Thyroid gland (tissue), 4 donors: Measurements from ENCODE around the gene ZNF358. TPM values are rescaled to one million over a fixed set of nuclear protein-coding genes. Genes with fewer than 3 reads are reported as not detected.

Experiments used
- DNase-seq, 2 donors: peaks; one replicate each; pipeline ENCODE4 v3.0.0-alpha.2; 2019
- H3K27ac ChIP-seq, 3 donors: fragments of 200-600 bp; sonication (generic); 1 replicate in 2 of 3; 2 replicates in 1 of 3; pipeline ENCODE4 v1.5.1; 2016 to 2019; ENCODE audit warnings: mild to moderate bottlenecking in 1 of 3, moderate library complexity in 1 of 3
- H3K27me3 ChIP-seq: fragments of 200-600 bp; sonication (generic); one replicate; pipeline ENCODE4 v1.5.1; 2019
- H3K36me3 ChIP-seq, 2 donors: fragments of 200-600 bp; sonication (generic); one replicate each; pipeline ENCODE4 v1.5.1; 2016 to 2019
- H3K4me1 ChIP-seq, 2 donors: fragments of 200-600 bp; sonication (generic); one replicate each; pipeline ENCODE4 v1.5.1; 2017 to 2019
- H3K4me3 ChIP-seq, 3 donors: fragments of 200-600 bp; sonication (generic); replicated peaks in 1 of 3; 1 replicate in 2 of 3; 2 replicates in 1 of 3; pipeline ENCODE4 v1.5.1; 2016; ENCODE audit warnings: mild to moderate bottlenecking in 1 of 3
- H3K9me3 ChIP-seq: fragments of 200-600 bp; sonication (generic); one replicate; pipeline ENCODE4 v1.5.1; 2017
- POLR2A ChIP-seq, 2 donors: fragments of 450-650 bp; IDR thresholded peaks; one replicate each; pipeline ENCODE4 v1.6.1; 2017; ENCODE audit warnings: antibody characterized with exemption in 2 of 2, mild to moderate bottlenecking in 2 of 2, moderate library complexity in 1 of 2
- WGBS, 2 donors: methylation state at CpG; one replicate each; pipeline ENCODE4 v1.1.5; 2017; 5-methylcytosine and 5-hydroxymethylcytosine counted together
- intact Hi-C: fragments of 100-400 bp; cut with DNase I; formaldehyde crosslinking; loops from one replicate; pipeline ENCODE4 v1.15.1; 2023
- total RNA-seq, 4 donors: library from RNA; depleted of rRNA; stranded (reverse); fragments of >200 nt; gene quantifications; one replicate each; pipeline ENCODE4 v1.2.3, GENCODE V29; 2016
- TF ChIP-seq, protein P1 (sequence below), 6 experiments: fragments of 200-600 bp in 3 of 6; fragments of 450-650 bp in 3 of 6; sonication (generic) in 3 of 6; IDR thresholded peaks; one replicate each; pipeline ENCODE4 v1.5.1; 2016 to 2019; ENCODE audit warnings: antibody characterized with exemption in 6 of 6, mild to moderate bottlenecking in 2 of 6, inconsistent platforms in 1 of 6, moderate library complexity in 1 of 6

Gene ZNF358
- total RNA-seq, 4 donors from 2014 or later, result 57.6 to 102 (median 69.5) TPM

DNA sequence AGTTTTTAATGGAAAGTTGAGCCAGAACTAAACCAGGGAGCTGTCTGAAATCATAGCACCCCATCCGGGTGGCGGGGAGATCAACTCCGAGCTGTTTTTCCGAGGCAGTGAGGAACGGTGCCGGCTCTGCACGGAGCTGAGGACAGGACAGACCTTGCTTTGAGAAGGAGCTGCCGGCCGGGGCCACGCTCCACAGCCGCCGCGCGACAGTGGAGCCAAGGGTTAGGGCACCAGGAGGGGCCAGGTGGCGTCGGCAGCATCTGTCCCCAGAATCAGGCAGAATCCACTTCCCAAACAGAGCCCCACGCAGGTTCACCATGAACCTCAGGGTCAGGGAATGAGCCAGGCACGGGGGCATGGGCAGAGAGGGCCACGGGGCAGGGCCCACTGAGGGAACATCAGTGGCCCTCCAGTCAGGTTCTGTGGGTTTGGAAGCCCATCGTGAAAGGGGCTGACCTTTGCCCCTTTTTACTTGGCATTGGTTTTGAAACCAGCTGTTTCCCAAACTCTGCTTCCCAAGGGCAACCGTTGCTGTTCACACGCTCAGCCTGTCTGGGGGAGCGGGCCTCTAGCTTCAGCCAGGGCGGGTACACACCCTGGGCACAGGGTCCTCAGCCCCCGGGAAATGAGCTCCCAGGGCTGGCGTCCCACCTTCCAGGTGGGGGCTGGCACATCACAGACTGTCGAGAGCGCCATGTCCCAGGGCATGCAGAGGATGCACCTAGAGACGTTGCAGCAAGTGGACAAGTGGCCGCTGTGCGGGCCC, 45.2 kb upstream of the ZNF358 start:
- Histone ChIP-seq H3K27me3 (no peaks in the 10 kb centered on the region), H3K27ac (no peak overlapping the region), H3K4me3 (no peak overlapping the region), H3K36me3 (peaks cover 21 to 33% of the 10 kb centered on the region in 2 donors), H3K4me1 (no peaks in the 10 kb centered on the region), H3K9me3 (no peaks in the 10 kb centered on the region)
- 95 to 96% methylated on average over 25 to 27 of the region's 31 CpGs for WGBS, 2 donors
- no peak for TF ChIP-seq POLR2A (IDR thresholded peaks at IDR 0.05)
- TF ChIP-seq, protein P1, sequence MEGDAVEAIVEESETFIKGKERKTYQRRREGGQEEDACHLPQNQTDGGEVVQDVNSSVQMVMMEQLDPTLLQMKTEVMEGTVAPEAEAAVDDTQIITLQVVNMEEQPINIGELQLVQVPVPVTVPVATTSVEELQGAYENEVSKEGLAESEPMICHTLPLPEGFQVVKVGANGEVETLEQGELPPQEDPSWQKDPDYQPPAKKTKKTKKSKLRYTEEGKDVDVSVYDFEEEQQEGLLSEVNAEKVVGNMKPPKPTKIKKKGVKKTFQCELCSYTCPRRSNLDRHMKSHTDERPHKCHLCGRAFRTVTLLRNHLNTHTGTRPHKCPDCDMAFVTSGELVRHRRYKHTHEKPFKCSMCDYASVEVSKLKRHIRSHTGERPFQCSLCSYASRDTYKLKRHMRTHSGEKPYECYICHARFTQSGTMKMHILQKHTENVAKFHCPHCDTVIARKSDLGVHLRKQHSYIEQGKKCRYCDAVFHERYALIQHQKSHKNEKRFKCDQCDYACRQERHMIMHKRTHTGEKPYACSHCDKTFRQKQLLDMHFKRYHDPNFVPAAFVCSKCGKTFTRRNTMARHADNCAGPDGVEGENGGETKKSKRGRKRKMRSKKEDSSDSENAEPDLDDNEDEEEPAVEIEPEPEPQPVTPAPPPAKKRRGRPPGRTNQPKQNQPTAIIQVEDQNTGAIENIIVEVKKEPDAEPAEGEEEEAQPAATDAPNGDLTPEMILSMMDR (IDR thresholded peaks at IDR 0.05), result no peak
- intact Hi-C loops, result no loop called here
- DNase-seq, result no peak

DNA sequence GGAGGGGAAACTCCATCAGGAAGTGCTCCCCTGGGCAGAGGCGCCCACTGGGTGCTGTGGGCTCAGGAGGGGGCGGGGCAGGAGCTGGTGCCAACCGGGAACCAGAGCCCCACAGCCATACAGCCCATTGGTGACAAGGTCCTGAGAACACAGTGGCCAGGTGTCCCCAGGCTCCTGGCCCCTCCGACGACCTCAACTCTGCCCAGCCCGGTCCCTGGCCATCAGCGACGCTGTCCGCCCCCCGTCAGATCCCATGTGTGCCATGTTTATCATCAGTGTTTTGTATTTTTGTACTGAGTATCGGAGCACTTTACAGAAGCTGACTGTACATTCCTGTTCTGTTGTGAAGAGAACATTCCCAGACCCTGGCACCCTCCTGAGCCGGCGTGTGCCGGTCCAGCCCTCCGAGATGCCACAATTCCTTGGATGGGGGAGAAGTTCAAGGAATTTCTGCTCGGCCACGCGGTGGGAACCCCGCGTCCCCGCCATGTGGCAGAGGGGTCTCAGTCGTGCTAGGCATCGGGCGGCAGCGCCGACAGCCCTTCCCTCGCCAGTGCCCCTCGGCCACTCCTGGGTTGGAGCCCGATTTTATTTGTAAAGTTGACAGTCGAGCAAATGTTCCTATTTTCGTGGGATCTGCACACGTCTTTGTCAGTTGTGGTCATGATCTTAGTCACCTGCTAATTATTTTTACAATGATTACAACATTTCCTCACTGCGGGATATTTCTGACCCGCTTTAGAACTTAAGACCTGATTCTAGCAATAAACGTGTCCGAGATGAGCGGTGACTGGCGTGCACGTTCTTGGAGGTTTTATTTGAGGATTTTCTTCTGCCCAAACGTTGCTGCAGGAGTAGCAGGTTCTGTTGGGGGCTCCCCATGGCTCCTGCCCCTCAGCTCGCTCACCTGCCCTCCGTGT, 43.9 kb upstream of the ZNF358 start:
- no peak overlapping the region for H3K27ac ChIP-seq
- intact Hi-C loops, result no loop called here
- H3K9me3 ChIP-seq, result no peaks in the 10 kb centered on the region
- H3K36me3 ChIP-seq, result peaks cover 18 to 33% of the 10 kb centered on the region in 2 donors
- H3K4me3 ChIP-seq, result no peak overlapping the region
- TF ChIP-seq POLR2A (IDR thresholded peaks at IDR 0.05), result no peak
- TF ChIP-seq, protein P1 (IDR thresholded peaks at IDR 0.05), result no peak
- H3K4me1 ChIP-seq, result no peaks in the 10 kb centered on the region
- WGBS, 2 donors, result 90 to 92% methylated on average over 39 to 40 of the region's 42 CpGs
- no peaks in the 10 kb centered on the region for H3K27me3 ChIP-seq
- no peak for DNase-seq

DNA sequence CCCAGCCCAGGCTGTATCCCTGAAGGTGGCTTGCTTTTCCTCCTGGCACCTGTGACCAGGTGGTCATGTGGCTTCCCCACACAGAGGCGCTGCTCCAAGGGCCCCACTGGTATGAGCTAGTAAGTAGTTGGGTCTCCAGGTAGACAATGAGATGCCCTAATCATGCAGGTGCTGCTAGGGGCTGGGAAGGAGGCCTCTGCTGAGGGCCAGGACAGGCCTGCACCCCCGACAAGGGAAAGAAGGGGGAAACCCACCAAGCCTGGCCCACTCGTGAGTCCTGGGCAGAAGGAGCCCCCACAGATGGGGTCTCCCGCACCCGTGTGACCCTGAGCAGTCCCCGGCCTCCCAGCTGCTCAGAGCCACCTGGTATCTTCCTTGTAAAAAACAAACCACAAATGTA, 40.2 kb upstream of the ZNF358 start:
- TF ChIP-seq, protein P1 (IDR thresholded peaks at IDR 0.05), result no peak
- no peak for TF ChIP-seq POLR2A (IDR thresholded peaks at IDR 0.05)
- no peaks in the 10 kb centered on the region for H3K4me1 ChIP-seq
- H3K27ac ChIP-seq, result no peak overlapping the region
- no peaks in the 10 kb centered on the region for H3K27me3 ChIP-seq
- WGBS, 2 donors, result 98 to 100% methylated on average over 5 of the region's 6 CpGs
- no peak for DNase-seq
- no peak overlapping the region for H3K4me3 ChIP-seq
- no peaks in the 10 kb centered on the region for H3K9me3 ChIP-seq
- intact Hi-C loops, result no loop called here
- H3K36me3 ChIP-seq, result peaks cover 2 to 5% of the 10 kb centered on the region in 2 donors

DNA sequence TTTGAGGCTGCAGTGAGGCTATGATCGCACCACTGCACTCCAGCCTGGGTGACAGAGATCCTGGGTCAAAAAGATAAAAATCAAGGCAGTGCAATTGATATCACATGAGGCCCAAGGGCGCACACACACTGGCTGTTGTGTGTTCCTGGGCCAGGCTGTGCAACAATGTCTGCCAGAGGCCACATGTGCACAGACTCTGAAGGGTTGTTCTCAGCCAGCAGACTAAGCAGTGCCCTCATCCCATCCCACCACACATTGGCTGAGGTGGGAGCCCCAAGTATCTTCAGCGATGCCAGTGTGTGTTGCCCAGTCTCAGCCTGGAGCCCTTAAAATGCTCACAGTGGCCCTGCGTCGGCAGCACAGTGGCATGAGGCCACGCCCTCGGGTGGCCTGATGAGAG, 39.7 kb upstream of the ZNF358 start:
- H3K27ac ChIP-seq, result no peak overlapping the region
- no peaks in the 10 kb centered on the region for H3K4me1 ChIP-seq
- WGBS, 2 donors, result 92 to 100% methylated on average over 1 to 2 of the region's 7 CpGs
- TF ChIP-seq, protein P1 (IDR thresholded peaks at IDR 0.05), result no peak
- no peak for TF ChIP-seq POLR2A (IDR thresholded peaks at IDR 0.05)
- H3K9me3 ChIP-seq, result no peaks in the 10 kb centered on the region
- H3K36me3 ChIP-seq, result no peaks in the 10 kb centered on the region
- intact Hi-C loops, result no loop called here
- no peak overlapping the region for H3K4me3 ChIP-seq
- DNase-seq, result no peak
- no peaks in the 10 kb centered on the region for H3K27me3 ChIP-seq
